Activated T-helper 1 cell treated with anti-CD3 and anti-CD28 coated beads, Interleukin-2, amount 50 U/mL, for 16 hours (primary cell): ENCODE measurements around the gene GRB14.
"Not testable (repeated sequence)": the region's sequence is repeated elsewhere in the genome, so short reads cannot be mapped to it uniquely, and the experiment has no call there.

Experiments
- DNase-seq, 2 donors: peaks; one replicate each; pipeline ENCODE4 v3.0.0-alpha.2; 2020; ENCODE audit warnings: low read depth in 1 of 2, low spot score in 1 of 2

The GRB14 gene

GRCh38 chr2:164620873-164621763 lies at the start of gene GRB14:
TSS of gene GRB14 (minus strand) at chr2:164621482. CDS start at chr2:164621309, 173 bp downstream.
- no peak for DNase-seq

- no peak for DNase-seq
Observed at GRCh38 chr2:164669291-164669690, 48.0 kb upstream of the GRB14 start.

- no peak for DNase-seq
Observed at GRCh38 chr2:164667566-164667965, 46.3 kb upstream of the GRB14 start.

DNA sequence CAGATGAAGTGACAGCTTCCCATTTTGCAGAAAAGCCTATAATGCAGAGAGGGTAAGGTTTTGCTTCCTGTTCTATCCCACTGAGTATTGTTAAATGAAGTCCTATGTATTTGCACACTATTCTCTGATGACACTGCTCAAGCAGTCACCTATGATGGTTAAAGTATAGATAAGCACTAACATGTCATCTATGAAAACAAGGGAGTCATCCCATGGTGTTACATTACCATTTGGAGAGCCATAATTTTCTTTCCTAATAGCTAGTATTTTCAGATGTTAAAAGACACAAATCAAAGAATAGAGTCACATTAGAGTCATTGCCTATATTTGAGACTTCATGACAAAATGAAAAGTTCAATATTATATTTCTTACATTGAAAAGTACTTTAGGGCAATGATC lies 42.8 kb upstream of the GRB14 start:
- DNase-seq, result no peak

- DNase-seq, result no peak
Observed at GRCh38 chr2:164662868-164663631, 41.8 kb upstream of the GRB14 start.

DNA sequence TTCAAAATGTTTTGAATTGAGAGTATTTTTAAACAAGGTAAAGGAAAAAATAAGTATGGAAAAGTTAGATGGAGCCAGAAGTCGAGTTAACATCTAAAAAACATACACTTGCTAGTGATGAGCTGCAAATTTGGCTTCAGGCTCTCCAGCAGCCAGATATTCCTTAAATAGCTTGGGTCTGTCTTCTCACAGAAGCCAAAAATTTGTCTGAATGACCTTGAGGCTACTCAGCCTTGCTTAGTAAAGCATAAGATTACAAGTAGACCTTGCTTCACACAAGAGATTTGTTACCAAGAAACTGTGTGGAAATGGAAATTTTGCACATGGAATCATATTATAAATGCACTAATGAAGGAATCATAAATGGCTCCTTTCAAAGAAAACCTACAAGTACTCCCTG lies 40.8 kb upstream of the GRB14 start:
- no peak for DNase-seq

DNA sequence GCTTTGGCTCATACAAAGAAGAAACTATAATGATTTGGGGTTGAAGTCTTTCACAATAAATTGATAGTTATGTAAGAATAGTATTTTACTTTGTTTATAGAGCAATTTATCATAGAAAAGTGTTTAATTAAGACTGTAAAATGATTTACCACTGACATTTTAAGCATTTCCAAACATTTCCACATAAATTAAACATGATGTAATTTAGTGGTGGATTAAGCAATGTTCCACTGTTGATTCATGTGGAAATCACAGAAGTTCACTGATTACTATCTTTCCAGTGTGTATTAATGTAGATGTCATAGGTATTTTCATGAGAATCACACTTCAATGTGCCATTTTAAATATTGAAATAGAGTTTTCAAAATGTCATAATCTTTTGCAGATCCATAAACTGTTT lies 40.1 kb upstream of the GRB14 start:
- no peak for DNase-seq

- DNase-seq, result no peak
Observed at GRCh38 chr2:164657129-164657528, 35.8 kb upstream of the GRB14 start.

- DNase-seq, result no peak
Observed at GRCh38 chr2:164655750-164656149, 34.5 kb upstream of the GRB14 start.

DNA sequence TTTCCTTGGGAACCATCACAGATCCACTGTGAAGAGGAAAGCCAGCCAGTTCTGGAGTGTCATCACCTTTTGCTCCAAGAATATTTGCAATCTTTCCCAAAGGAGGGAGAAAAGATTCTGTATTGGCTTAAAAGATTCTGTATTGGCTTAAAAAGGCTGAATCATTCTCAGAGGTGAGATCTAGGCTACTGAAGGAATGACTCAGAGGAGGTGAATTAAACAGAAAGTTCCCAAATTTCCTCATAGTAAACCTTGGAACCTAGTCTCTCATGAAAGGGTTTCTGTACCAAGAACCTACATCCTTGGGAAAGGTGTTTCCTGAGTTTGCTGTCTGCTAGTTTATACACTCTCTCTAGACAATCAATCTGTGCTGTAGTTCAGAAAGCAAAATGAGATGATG lies 34.1 kb upstream of the GRB14 start:
- no peak for DNase-seq

- DNase-seq, result no peak
Observed at GRCh38 chr2:164651361-164651760, 30.1 kb upstream of the GRB14 start.

DNA sequence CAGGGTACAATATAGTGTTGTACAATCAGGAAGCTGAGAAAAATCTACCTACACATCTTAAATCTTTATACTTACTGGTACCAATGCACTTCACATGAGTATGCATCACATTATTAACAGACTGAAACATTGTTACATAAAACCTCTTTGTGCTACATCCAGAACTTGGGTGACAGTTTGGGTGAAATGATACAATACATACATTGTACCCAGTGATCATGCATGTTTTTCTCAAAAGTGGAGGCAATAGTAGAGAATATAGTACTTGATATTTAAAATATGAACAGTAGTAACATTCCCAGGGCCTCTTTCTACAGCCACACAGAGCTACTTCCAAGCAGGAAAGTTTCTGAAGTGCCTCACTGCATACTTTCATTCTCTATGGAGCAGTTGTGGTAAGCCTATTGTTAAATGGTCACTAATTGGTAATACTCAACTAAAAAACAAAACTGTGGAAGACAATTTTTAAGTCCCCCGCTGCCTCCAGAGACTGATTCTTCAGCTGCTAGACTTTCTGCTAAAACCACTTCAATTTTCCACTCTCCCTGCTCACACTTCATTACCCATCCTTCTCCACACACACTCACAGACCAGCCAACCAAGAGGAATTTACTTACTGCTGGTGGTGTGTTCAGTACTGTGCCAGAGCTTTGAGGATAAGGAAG lies 22.9 kb upstream of the GRB14 start:
- DNase-seq, result no peak

- no peak for DNase-seq
Observed at GRCh38 chr2:164642946-164643555, 21.8 kb upstream of the GRB14 start.

DNA sequence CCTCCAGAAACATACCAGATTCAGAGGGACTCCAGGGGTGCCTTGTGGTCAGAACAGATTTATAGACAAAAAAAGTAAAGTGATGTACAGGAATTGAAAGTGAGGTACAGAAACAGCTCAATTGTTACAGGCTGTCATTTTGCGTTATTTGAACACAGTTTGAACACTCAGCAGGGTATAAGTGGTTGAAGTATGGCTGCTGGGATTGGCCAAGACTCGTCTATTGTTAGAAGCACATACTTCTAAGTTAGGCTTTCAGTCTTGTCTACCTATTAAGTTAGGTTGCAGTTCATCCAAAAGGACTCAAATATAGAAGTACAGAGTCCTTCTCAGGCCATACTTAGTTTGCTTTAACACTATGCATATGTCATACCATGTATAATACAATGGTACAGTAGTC lies 21.0 kb upstream of the GRB14 start:
- DNase-seq, result no peak

- DNase-seq, result not testable (repeated sequence)
Observed at GRCh38 chr2:164628319-164628718, 7.0 kb upstream of the GRB14 start.

DNA sequence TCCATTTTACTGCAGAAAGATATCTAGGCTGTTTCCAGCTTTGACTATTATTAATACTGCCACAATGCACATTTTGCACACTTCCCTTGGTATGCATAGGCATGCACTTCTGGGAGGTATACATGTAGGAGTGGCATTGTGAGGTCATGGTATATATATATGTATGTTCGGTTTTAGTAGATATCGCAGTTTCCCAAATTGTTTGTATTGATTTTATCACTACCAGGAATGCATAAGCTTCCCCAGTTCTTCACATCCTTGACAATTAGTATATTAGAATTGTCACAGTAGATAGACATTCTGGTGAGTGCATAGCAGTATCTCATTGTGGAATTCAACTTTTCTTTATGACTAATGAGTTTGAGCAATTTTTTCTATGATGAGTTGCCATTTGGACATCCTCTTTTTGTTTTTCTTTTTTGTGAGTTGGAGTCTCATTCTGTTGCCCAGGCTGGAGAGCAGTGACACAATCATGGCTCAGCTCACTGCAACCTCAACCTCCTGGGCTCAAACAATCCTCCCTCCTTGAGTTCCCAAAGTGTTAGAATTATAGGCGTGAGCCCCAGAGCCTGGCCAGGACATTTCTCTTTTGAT lies 4.2 kb upstream of the GRB14 start:
- no peak for DNase-seq

DNA sequence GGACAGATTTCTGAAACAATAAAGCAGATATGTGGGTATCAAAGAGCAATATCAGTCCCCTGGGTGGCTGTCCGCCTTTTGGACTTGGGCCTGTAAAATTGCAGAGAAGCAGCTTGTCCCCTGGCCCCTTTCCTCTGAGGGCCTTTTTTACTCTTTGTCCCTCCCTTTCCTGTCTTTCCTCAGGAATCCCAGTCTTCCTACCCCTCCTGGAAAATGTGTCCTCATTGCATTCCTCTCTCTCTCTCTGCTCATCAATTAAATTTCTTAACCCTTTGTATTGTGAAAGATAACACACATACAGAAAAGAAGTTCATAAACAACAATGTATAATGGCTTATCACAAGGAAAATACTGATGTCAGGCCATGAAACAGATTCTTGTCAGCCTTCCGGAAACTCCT lies 3.0 kb upstream of the GRB14 start:
- no peak for DNase-seq

- no peak for DNase-seq
Observed at GRCh38 chr2:164622338-164623106, 1.2 kb upstream of the GRB14 start.

DNA sequence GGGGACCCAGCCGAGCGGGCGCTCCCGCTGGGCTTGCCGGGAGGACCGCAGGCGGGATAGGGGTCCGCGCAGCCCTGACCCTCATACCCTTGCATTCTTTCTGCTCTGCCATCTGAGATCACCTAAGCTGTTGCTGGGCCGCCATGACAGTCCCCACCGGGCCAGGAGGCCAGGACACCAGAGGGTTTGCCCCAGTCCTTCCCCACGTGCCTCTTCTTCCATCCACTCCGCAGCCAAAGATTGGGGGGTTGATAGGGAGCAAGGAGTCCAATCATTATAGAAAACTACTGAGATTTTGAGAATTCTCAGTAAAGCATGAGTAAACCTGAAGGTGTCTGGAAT lies 453 bp upstream of the GRB14 start:
- DNase-seq, result no peak

DNA sequence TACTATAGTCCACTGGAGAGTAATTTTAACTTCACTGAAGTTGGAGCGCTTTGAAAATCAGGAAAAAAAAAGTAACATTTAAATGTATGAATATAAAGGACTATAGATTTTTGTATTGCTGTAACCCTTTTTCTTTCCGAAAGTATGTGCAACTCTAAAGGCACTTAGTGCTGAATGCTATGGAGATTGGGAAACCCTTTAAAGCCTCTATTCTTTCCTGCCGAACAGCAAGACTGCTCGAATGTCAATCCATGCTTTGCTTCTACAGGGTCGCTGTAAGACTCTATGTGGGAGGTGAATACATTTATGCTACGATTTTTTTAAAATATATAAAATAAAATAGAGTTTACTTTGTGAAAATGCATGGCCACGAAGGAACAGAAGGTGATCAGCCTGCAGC lies 825 bp downstream of the GRB14 start:
- no peak for DNase-seq
